Esophagus muscularis mucosa (tissue), 3 donors: ENCODE results near the gene HIGD1A.

Experiments
- CTCF ChIP-seq, 3 experiments: fragments of 200-600 bp in 2 of 3; fragments of 450-650 bp in 1 of 3; sonication (generic) in 2 of 3; IDR thresholded peaks; one replicate each; pipeline ENCODE4 v1.5.1; 2017 to 2019; ENCODE audit warnings: antibody characterized with exemption in 3 of 3, mild to moderate bottlenecking in 2 of 3, moderate library complexity in 1 of 3
- POLR2A ChIP-seq: fragments of 450-650 bp; IDR thresholded peaks from one replicate; pipeline ENCODE4 v1.6.1; 2017; ENCODE audit warnings: antibody characterized with exemption, moderate library complexity, mild to moderate bottlenecking, low read depth
- POLR2AphosphoS5 ChIP-seq, 2 donors: sonication (generic); formaldehyde crosslinking; IDR thresholded peaks; one replicate each; pipeline ENCODE4 v1.6.1; 2017; ENCODE audit warnings: antibody characterized with exemption in 2 of 2

GRCh38 chr3:42750834-42751233 is 53.5 kb downstream of the HIGD1A start:
- TF ChIP-seq POLR2A: no peak
- no peak for TF ChIP-seq CTCF (IDR thresholded peaks at IDR 0.05)
- TF ChIP-seq POLR2AphosphoS5 (IDR thresholded peaks at IDR 0.05): no peak
